GM12873 (cell line): ENCODE data around the gene SLC16A7.

Source experiments
- CTCF ChIP-seq: IDR thresholded peaks from 2 replicates; pipeline ENCODE4 v1.5.1; 2012; ENCODE audit warnings: low read depth, mild to moderate bottlenecking, moderate library complexity, low read length, control low read depth; ENCODE audit not compliant: insufficient read depth; ENCODE audit errors: missing control alignments

Gene SLC16A7

GRCh38 chr12:59597385-59597781 is 1.6 kb downstream of the SLC16A7 start:
- no peak for TF ChIP-seq CTCF

- no peak for TF ChIP-seq CTCF
Measured at GRCh38 chr12:59600171-59600570, 4.3 kb downstream of the SLC16A7 start.

- no peak for TF ChIP-seq CTCF
Measured at GRCh38 chr12:59603754-59604153, 7.9 kb downstream of the SLC16A7 start.

GRCh38 chr12:59615392-59616165 is 19.8 kb downstream of the SLC16A7 start:
- no peak for TF ChIP-seq CTCF

GRCh38 chr12:59619461-59620240 is 23.8 kb downstream of the SLC16A7 start:
- no peak for TF ChIP-seq CTCF

- no peak for TF ChIP-seq CTCF
Measured at GRCh38 chr12:59620326-59620725, 24.5 kb downstream of the SLC16A7 start.

GRCh38 chr12:59624732-59625460 is 29.1 kb downstream of the SLC16A7 start:
- no peak for TF ChIP-seq CTCF
